Smooth muscle cell (in vitro differentiated cells): ENCODE measurements around the gene ZSWIM6. TPM values are rescaled to one million over a fixed set of nuclear protein-coding genes. Genes with fewer than 3 reads are reported as not detected.

Experiments
- DNase-seq: peaks from one replicate; lab custom pipeline; 2025; ENCODE audit not compliant: unreplicated experiment; lab: John Stamatoyannopoulos, UW
- H2AFZ ChIP-seq: fragments of 200-600 bp; sonication (generic); 2 replicates; pipeline ENCODE4 v1.6.0; 2016; ENCODE audit warnings: antibody characterized with exemption, low read depth, mild to moderate bottlenecking
- H3F3A ChIP-seq: fragments of 200-600 bp; sonication (generic); 2 replicates; pipeline ENCODE4 v1.6.0; 2017; ENCODE audit warnings: antibody characterized with exemption, low read depth
- H3K27ac ChIP-seq: fragments of 200-600 bp; sonication (generic); 2 replicates; pipeline ENCODE4 v1.5.1; 2016; ENCODE audit warnings: low read depth, mild to moderate bottlenecking
- H3K27me3 ChIP-seq: fragments of 200-600 bp; sonication (generic); 2 replicates; pipeline ENCODE4 v1.6.1; 2016; ENCODE audit warnings: low read depth, mild to moderate bottlenecking
- H3K36me3 ChIP-seq: fragments of 200-600 bp; sonication (generic); 2 replicates; pipeline ENCODE4 v1.5.1; 2016; ENCODE audit warnings: low read depth
- H3K4me1 ChIP-seq: fragments of 200-600 bp; sonication (generic); 2 replicates; pipeline ENCODE4 v1.5.1; 2016; ENCODE audit warnings: low read depth
- H3K4me2 ChIP-seq: fragments of 200-600 bp; sonication (generic); 2 replicates; pipeline ENCODE4 v1.6.0; 2016; ENCODE audit warnings: mild to moderate bottlenecking
- H3K4me3 ChIP-seq: fragments of 200-600 bp; sonication (generic); 2 replicates; pipeline ENCODE4 v1.5.1; 2016; ENCODE audit warnings: mild to moderate bottlenecking
- H3K79me2 ChIP-seq: fragments of 200-600 bp; sonication (generic); 2 replicates; pipeline ENCODE4 v1.6.0; 2016; ENCODE audit warnings: low read depth, mild to moderate bottlenecking
- H3K9ac ChIP-seq: fragments of 200-600 bp; sonication (generic); 2 replicates; pipeline ENCODE4 v1.6.0; 2016; ENCODE audit warnings: low read depth
- H3K9me3 ChIP-seq: fragments of 200-600 bp; sonication (generic); replicated peaks from 2 replicates; pipeline ENCODE4 v1.5.1; 2016; ENCODE audit warnings: low read depth
- H4K20me1 ChIP-seq: fragments of 200-600 bp; sonication (generic); 2 replicates; pipeline ENCODE4 v1.6.0; 2016; ENCODE audit warnings: low read depth
- CTCF ChIP-seq: fragments of 200-600 bp; sonication (generic); IDR thresholded peaks from 2 replicates; pipeline ENCODE4 v1.5.1; 2017; ENCODE audit warnings: borderline replicate concordance, mild to moderate bottlenecking, antibody characterized with exemption; ENCODE audit not compliant: insufficient read depth, poor library complexity, severe bottlenecking
- WGBS: methylation state at CpG from one replicate; pipeline ENCODE4 v1.1.7; 2016; ENCODE audit warnings: low lambda C conversion rate; 5-methylcytosine and 5-hydroxymethylcytosine counted together
- polyA plus RNA-seq: library from polyadenylated mRNA; unstranded; fragments of >200 nt; fragmentation: Nextera tagmentation; extraction: Ambion mirVana; gene quantifications from 2 replicates; pipeline ENCODE4 v1.2.1, GENCODE V29; 2016
- total RNA-seq: library from RNA; depleted of rRNA; stranded (reverse); fragments of >200 nt; gene quantifications from 2 replicates; pipeline ENCODE4 v1.2.3, GENCODE V29; 2014

Gene ZSWIM6
- total and polyA plus RNA-seq, 2 experiments from 2014 or later = 9.1 to 25.5 TPM

GRCh38 chr5:61491861-61492260, 159.8 kb downstream of the ZSWIM6 start:
- TF ChIP-seq CTCF = no peak
- Histone ChIP-seq H3K4me1 (peaks cover 12% of the 10 kb centered on the region), H3F3A (no peaks in the 10 kb centered on the region), H2AFZ (no peak overlapping the region), H3K36me3 (peaks cover 3% of the 10 kb centered on the region), H3K4me2 (no peak overlapping the region), H3K27ac (no peak overlapping the region), H3K27me3 (no peaks in the 10 kb centered on the region), H3K4me3 (no peak overlapping the region), H3K9ac (no peak overlapping the region), H4K20me1 (peaks cover 98% of the 10 kb centered on the region), H3K9me3 (no peaks in the 10 kb centered on the region), H3K79me2 (peaks cover 47% of the 10 kb centered on the region)
- WGBS = 89% methylated on average over 1 of the region's 1 CpG
- no peak for DNase-seq

- Histone ChIP-seq H3K79me2 (peaks cover 27% of the 10 kb centered on the region), H3K4me1 (peaks cover 17% of the 10 kb centered on the region), H3K9me3 (no peaks in the 10 kb centered on the region), H3K4me2 (no peak overlapping the region), H3K27me3 (no peaks in the 10 kb centered on the region), H4K20me1 (peaks cover 97% of the 10 kb centered on the region), H3K27ac (no peak overlapping the region), H3K36me3 (peaks cover 3% of the 10 kb centered on the region), H2AFZ (no peak overlapping the region), H3K9ac (no peak overlapping the region), H3F3A (no peaks in the 10 kb centered on the region), H3K4me3 (no peak overlapping the region)
- DNase-seq = no peak
- TF ChIP-seq CTCF = no peak
- WGBS = 88% methylated on average over 7 of the region's 7 CpGs
These were observed 161.9 kb downstream of the ZSWIM6 start for GRCh38 chr5:61493973-61494372.

- no peak overlapping the region for H3K27ac ChIP-seq
- no peaks in the 10 kb centered on the region for H3K9me3 ChIP-seq
- peaks cover 19% of the 10 kb centered on the region for H3K79me2 ChIP-seq
- H3K36me3 ChIP-seq = no peaks in the 10 kb centered on the region
- H3K27me3 ChIP-seq = no peaks in the 10 kb centered on the region
- H2AFZ ChIP-seq = no peak overlapping the region
- H3F3A ChIP-seq = no peaks in the 10 kb centered on the region
- H3K4me1 ChIP-seq = peaks cover 22% of the 10 kb centered on the region
- no peak overlapping the region for H3K4me2 ChIP-seq
- peaks cover 97% of the 10 kb centered on the region for H4K20me1 ChIP-seq
- no peak overlapping the region for H3K9ac ChIP-seq
- no peak overlapping the region for H3K4me3 ChIP-seq
- 53% methylated on average over 3 of the region's 3 CpGs for WGBS
- no peak for DNase-seq
- TF ChIP-seq CTCF = no peak
These were observed 164.4 kb downstream of the ZSWIM6 start for GRCh38 chr5:61496446-61496845.

- Histone ChIP-seq H3K27me3 (no peaks in the 10 kb centered on the region), H3K4me2 (no peak overlapping the region), H3K4me3 (no peak overlapping the region), H3K9me3 (no peaks in the 10 kb centered on the region), H3K27ac (no peak overlapping the region), H3K4me1 (peaks cover 22% of the 10 kb centered on the region), H3K36me3 (no peaks in the 10 kb centered on the region), H3K79me2 (peaks cover 23% of the 10 kb centered on the region), H2AFZ (no peak overlapping the region), H3F3A (no peaks in the 10 kb centered on the region), H4K20me1 (peaks cover 97% of the 10 kb centered on the region), H3K9ac (no peak overlapping the region)
- DNase-seq = no peak
- TF ChIP-seq CTCF = no peak
- WGBS = 60% methylated on average over 4 of the region's 4 CpGs
These were observed 164.8 kb downstream of the ZSWIM6 start for GRCh38 chr5:61496860-61497259.
